SK-N-SH (cell line): ENCODE results near the gene SEMA3G. TPM values are rescaled to one million over a fixed set of nuclear protein-coding genes. Genes with fewer than 3 reads are reported as not detected.

Experiments used
- CTCF ChIA-PET: fragments of 300-600, 350-600 bp; formaldehyde crosslinking; extraction: SDS; loops from one replicate; lab custom pipeline; 2021; lab: Yijun Ruan, JAX
- POLR2A ChIA-PET: fragments of 350-600 bp; sonication (Branson Sonifier 250); formaldehyde crosslinking; extraction: SDS; loops from one replicate; lab custom pipeline; 2020; ENCODE audit warnings: antibody characterized with exemption, inconsistent platforms; lab: Yijun Ruan, JAX
- DNase-seq: peaks from one replicate; pipeline ENCODE4 v3.0.0; 2012
- H2AFZ ChIP-seq: fragments of 200-600 bp; sonication (generic); 2 replicates; pipeline ENCODE4 v1.8.1; 2016; ENCODE audit warnings: antibody characterized with exemption, mild to moderate bottlenecking, low read depth
- H3F3A ChIP-seq: fragments of 200-600 bp; sonication (generic); replicated peaks from 2 replicates; pipeline ENCODE3; 2016; ENCODE audit warnings: antibody characterized with exemption, mild to moderate bottlenecking; ENCODE audit not compliant: insufficient read depth
- H3K27ac ChIP-seq, 2 experiments: fragments of 200-500 bp in 1 of 2; fragments of 200-600 bp in 1 of 2; sonication (Bioruptor generic) in 1 of 2; sonication (generic), shearing (Covaris generic) in 1 of 2; 2 replicates each; pipeline versions ENCODE4 v1.5.1 to v1.6.1; 2014 to 2016; ENCODE audit warnings: low read depth in 2 of 2, inconsistent platforms in 1 of 2, low read length in 1 of 2, mild to moderate bottlenecking in 1 of 2, mixed read lengths in 1 of 2
- H3K27me3 ChIP-seq: fragments of 200-600 bp; sonication (generic), shearing (Covaris generic); 2 replicates; pipeline ENCODE4 v1.6.1; 2016; ENCODE audit warnings: mixed run types; ENCODE audit not compliant: insufficient read depth
- H3K36me3 ChIP-seq, 2 experiments: fragments of 200-500 bp in 1 of 2; fragments of 200-600 bp in 1 of 2; sonication (Bioruptor generic) in 1 of 2; sonication (generic) in 1 of 2; replicated peaks in 1 of 2; 2 replicates each; pipeline versions ENCODE3 to v1.5.1; 2014 to 2016; ENCODE audit warnings: low read length in 1 of 2, mild to moderate bottlenecking in 1 of 2; ENCODE audit not compliant: insufficient read depth in 2 of 2, control insufficient read depth in 1 of 2
- H3K4me1 ChIP-seq, 2 experiments: fragments of 200-500 bp in 1 of 2; fragments of 200-600 bp in 1 of 2; sonication (Bioruptor generic) in 1 of 2; sonication (generic), shearing (Covaris generic) in 1 of 2; 2 replicates each; pipeline versions ENCODE4 v1.5.1 to v1.6.1; 2014 to 2016; ENCODE audit warnings: low read depth in 1 of 2, low read length in 1 of 2, mixed run types in 1 of 2; ENCODE audit not compliant: insufficient read depth in 2 of 2, control insufficient read depth in 1 of 2
- H3K4me2 ChIP-seq: fragments of 200-600 bp; sonication (generic), shearing (Covaris generic); 2 replicates; pipeline ENCODE4 v1.6.1; 2017; ENCODE audit warnings: mixed run types
- H3K4me3 ChIP-seq, 2 experiments: fragments of 200-500 bp in 1 of 2; fragments of 200-600 bp in 1 of 2; sonication (Bioruptor generic) in 1 of 2; sonication (generic), shearing (Covaris generic) in 1 of 2; 2 replicates each; pipeline versions ENCODE4 v1.5.1 to v1.8.1; 2014 to 2016; ENCODE audit warnings: low read depth in 2 of 2, inconsistent platforms in 1 of 2, low read length in 1 of 2, mild to moderate bottlenecking in 1 of 2, mixed read lengths in 1 of 2, moderate library complexity in 1 of 2
- H3K79me2 ChIP-seq: fragments of 200-600 bp; sonication (generic); 2 replicates; pipeline ENCODE4 v1.8.1; 2017; ENCODE audit warnings: mild to moderate bottlenecking; ENCODE audit not compliant: insufficient read depth
- H3K9ac ChIP-seq: fragments of 200-600 bp; sonication (generic); 2 replicates; pipeline ENCODE4 v1.6.1; 2017; ENCODE audit warnings: mixed run types
- H3K9me2 ChIP-seq: fragments of 200-600 bp; sonication (generic); 2 replicates; pipeline ENCODE4 v1.6.1; 2017; ENCODE audit warnings: mixed run types
- H3K9me3 ChIP-seq: fragments of 200-600 bp; sonication (generic); 2 replicates; pipeline ENCODE4 v1.6.1; 2017; ENCODE audit warnings: mixed run types, mild to moderate bottlenecking, moderate library complexity
- H4K20me1 ChIP-seq: fragments of 200-600 bp; sonication (generic); 2 replicates; pipeline ENCODE4 v1.6.1; 2017; ENCODE audit warnings: mild to moderate bottlenecking, mixed run types; ENCODE audit not compliant: insufficient read depth
- CHD2 ChIP-seq: fragments of 150-350 bp; IDR thresholded peaks from 2 replicates; pipeline ENCODE4 v1.6.1; 2018; ENCODE audit warnings: low read length; ENCODE audit not compliant: partially characterized antibody
- EZH2phosphoT487 ChIP-seq: fragments of 200-600 bp; sonication (generic); IDR thresholded peaks from 2 replicates; pipeline ENCODE4 v1.6.1; 2017; ENCODE audit warnings: low read depth, mixed run types, mild to moderate bottlenecking, antibody characterized with exemption, moderate library complexity, borderline replicate concordance
- MAX ChIP-seq: IDR thresholded peaks from 2 replicates; pipeline ENCODE4 v1.4.0; 2012; ENCODE audit warnings: low read depth
- MEF2A ChIP-seq: IDR thresholded peaks from 2 replicates; pipeline ENCODE4 v1.4.0; 2012; ENCODE audit warnings: low read depth, borderline replicate concordance
- NRF1 ChIP-seq: IDR thresholded peaks from 2 replicates; pipeline ENCODE4 v1.6.1; 2012; ENCODE audit warnings: low read depth, mild to moderate bottlenecking, low read length
- TCF12 ChIP-seq: IDR thresholded peaks from 2 replicates; pipeline ENCODE4 v1.4.0; 2012
- USF1 ChIP-seq: IDR thresholded peaks from 2 replicates; pipeline ENCODE4 v1.4.0; 2012; ENCODE audit warnings: low read depth, borderline replicate concordance
- WGBS: methylation state at CpG from one replicate; pipeline ENCODE4 v1.1.6; 2017; ENCODE audit warnings: low lambda C conversion rate; 5-methylcytosine and 5-hydroxymethylcytosine counted together
- polyA plus RNA-seq, 3 experiments: library from polyadenylated mRNA; depleted of rRNA; stranded (reverse); fragments of >200 nt; gene quantifications; 2 replicates each; pipeline ENCODE4 v1.2.3, GENCODE V29; 2012
- TF ChIP-seq, protein P1 (sequence below): fragments of 150-350 bp; IDR thresholded peaks from 2 replicates; pipeline ENCODE4 v1.6.1; 2016; ENCODE audit warnings: mild to moderate bottlenecking, low read depth, low read length
- TF ChIP-seq, protein P2 (sequence below): IDR thresholded peaks from 2 replicates; pipeline ENCODE4; 2012

Gene SEMA3G
- polyA plus RNA-seq, 1 of the 3 experiments (the other 2 are of a cell fraction) = 0.13 TPM

DNA sequence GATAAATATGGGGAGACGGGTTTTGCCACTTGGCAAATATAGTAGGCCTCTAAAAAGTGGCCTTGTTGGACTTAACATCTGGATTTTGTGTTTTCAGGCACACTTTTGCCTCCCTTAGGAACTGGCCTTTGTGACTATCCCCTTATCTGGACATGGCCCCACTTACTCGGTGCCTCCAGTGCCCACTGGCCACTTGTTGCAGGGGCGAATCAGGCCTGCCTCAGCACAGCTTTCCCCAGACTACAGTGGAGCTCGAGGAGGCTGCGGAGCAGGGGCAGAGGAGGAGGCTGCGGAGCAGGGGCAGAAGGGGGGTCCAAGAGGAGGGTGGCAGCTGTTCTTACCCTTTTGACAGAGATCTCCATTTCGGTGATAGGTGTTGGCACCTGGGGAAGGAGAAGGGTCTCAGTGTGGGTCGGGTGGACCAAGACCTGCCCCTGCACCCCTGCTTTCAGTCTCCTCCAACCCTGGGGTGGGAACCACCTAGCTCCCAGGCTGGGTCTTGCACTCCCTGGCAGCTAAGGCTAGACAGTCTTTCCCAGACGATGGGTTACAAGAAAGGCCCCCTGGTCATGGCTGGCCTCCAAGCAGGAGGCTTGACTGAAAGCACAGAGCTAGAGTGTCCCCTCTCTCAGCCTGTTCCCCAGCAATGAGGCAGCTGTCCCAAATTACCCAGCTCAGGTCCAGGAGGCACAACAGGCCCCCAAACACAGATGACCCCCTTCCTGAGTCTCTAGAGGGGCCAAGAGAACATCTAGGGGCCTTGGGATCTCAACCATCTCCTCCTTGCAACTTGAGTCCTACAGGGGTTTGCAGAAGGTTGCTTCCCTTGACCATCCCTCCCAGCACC, 6.1 kb downstream of the SEMA3G start (continued):
- TF ChIP-seq, protein P1, sequence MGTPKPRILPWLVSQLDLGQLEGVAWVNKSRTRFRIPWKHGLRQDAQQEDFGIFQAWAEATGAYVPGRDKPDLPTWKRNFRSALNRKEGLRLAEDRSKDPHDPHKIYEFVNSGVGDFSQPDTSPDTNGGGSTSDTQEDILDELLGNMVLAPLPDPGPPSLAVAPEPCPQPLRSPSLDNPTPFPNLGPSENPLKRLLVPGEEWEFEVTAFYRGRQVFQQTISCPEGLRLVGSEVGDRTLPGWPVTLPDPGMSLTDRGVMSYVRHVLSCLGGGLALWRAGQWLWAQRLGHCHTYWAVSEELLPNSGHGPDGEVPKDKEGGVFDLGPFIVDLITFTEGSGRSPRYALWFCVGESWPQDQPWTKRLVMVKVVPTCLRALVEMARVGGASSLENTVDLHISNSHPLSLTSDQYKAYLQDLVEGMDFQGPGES = no peak
- TF ChIP-seq EZH2phosphoT487 (no peak), TCF12 (no peak), MAX (no peak), NRF1 (no peak)
- TF ChIP-seq, protein P2, sequence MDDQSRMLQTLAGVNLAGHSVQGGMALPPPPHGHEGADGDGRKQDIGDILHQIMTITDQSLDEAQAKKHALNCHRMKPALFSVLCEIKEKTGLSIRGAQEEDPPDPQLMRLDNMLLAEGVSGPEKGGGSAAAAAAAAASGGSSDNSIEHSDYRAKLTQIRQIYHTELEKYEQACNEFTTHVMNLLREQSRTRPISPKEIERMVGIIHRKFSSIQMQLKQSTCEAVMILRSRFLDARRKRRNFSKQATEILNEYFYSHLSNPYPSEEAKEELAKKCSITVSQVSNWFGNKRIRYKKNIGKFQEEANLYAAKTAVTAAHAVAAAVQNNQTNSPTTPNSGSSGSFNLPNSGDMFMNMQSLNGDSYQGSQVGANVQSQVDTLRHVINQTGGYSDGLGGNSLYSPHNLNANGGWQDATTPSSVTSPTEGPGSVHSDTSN = no peak

DNA sequence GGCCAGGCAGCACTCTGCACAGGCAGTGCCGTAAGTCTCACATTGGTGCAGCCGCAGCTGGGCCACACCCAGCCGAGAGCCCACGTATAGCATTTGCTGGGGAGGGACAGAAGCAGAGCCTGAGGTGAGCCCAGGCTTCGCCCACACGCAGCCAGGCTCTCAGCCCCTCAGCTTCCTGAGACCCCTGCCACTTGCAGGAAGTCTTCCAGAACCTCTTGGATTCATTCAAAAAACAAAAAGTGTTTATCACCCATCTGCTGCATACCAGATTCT, 6.9 kb downstream of the SEMA3G start:
- Histone ChIP-seq H3K79me2 (no peaks in the 10 kb centered on the region), H3K9me3 (no peaks in the 10 kb centered on the region), H3K27me3 (no peaks in the 10 kb centered on the region), H4K20me1 (no peaks in the 10 kb centered on the region), H3K4me3 (no peak overlapping the region), H3K9ac (no peak overlapping the region), H3K4me2 (no peak overlapping the region), H3K36me3 (no peaks in the 10 kb centered on the region), H3K9me2 (no peaks in the 10 kb centered on the region), H3F3A (no peaks in the 10 kb centered on the region), H3K4me1 (peaks cover 0 to 5% of the 10 kb centered on the region in 2 experiments; a peak in 1 of 4 replicates), H3K27ac (no peak overlapping the region), H2AFZ (no peak overlapping the region)
- TF ChIP-seq USF1 = no peak
- no peak for DNase-seq
- WGBS = 71% methylated on average over 4 of the region's 6 CpGs
- CTCF ChIA-PET = interaction anchor here (1.9 to 28.4 kb wide), 3 partner anchors 10 kb away, joined by 7 to 578 read pairs (median 11); partner anchors contain the start of genes NISCH, SEMA3G and TNNC1
- POLR2A ChIA-PET = no interaction called here

- no peak overlapping the region for H3K27ac ChIP-seq
- H3K27me3 ChIP-seq = no peaks in the 10 kb centered on the region
- H4K20me1 ChIP-seq = no peaks in the 10 kb centered on the region
- H3K9me2 ChIP-seq = no peaks in the 10 kb centered on the region
- no peak overlapping the region for H3K4me2 ChIP-seq
- peaks cover 0 to 5% of the 10 kb centered on the region in 2 experiments; a peak in 1 of 4 replicates for H3K4me1 ChIP-seq
- ChIA-PET CTCF (interaction anchor here (2.2 to 28.4 kb wide), 3 partner anchors 9 to 24 kb away, joined by 7 to 578 read pairs (median 11); partner anchors contain the start of genes NISCH, SEMA3G and TNNC1), POLR2A (no interaction called here)
- H3K79me2 ChIP-seq = no peaks in the 10 kb centered on the region
- no peaks in the 10 kb centered on the region for H3F3A ChIP-seq
- no peaks in the 10 kb centered on the region for H3K9me3 ChIP-seq
- H3K36me3 ChIP-seq = no peaks in the 10 kb centered on the region
- WGBS = 63% methylated on average over 3 of the region's 15 CpGs
- H3K4me3 ChIP-seq = no peak overlapping the region
- TF ChIP-seq CHD2 = no peak
- no peak for TF ChIP-seq MEF2A
- no peak overlapping the region for H2AFZ ChIP-seq
- no peak for DNase-seq
- no peak overlapping the region for H3K9ac ChIP-seq
These were observed 7.4 kb downstream of the SEMA3G start for GRCh38 chr3:52437326-52438103.
